Activated CD4-positive, alpha-beta T cell treated with anti-CD3 and anti-CD28 coated beads, Interleukin-2, Interleukin-6, amounts not matched to agents 100 ng/mL and 50 ng/mL, durations not matched to agents 16 hours and 8 hours (primary cell): ENCODE measurements around the gene NFKBIE.

Experiments used
- DNase-seq: peaks from one replicate; pipeline ENCODE4 v3.0.0-alpha.2; 2020

NFKBIE gene

GRCh38 chr6:44257025-44257752 lies 8.2 kb downstream of the NFKBIE start, which contains the start of gene SLC35B2:
TSS of gene SLC35B2 (minus strand) at chr6:44257528. CDS start at chr6:44257410, 118 bp downstream.
- DNase-seq: peak; percentile 78

DNA sequence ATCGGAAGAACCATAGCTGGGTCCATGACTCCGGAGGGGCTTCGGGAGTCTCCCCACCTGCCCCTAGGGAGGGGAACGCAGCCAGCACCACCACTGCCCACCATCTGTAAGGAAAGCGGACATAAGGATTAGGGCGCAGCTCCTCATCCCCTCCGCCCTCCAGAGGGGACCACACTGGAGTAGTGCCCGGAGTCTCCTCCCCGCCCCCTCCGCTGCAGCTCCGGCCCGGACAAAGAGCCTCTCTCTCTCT lies 8.7 kb downstream of the NFKBIE start:
- no peak for DNase-seq

DNA sequence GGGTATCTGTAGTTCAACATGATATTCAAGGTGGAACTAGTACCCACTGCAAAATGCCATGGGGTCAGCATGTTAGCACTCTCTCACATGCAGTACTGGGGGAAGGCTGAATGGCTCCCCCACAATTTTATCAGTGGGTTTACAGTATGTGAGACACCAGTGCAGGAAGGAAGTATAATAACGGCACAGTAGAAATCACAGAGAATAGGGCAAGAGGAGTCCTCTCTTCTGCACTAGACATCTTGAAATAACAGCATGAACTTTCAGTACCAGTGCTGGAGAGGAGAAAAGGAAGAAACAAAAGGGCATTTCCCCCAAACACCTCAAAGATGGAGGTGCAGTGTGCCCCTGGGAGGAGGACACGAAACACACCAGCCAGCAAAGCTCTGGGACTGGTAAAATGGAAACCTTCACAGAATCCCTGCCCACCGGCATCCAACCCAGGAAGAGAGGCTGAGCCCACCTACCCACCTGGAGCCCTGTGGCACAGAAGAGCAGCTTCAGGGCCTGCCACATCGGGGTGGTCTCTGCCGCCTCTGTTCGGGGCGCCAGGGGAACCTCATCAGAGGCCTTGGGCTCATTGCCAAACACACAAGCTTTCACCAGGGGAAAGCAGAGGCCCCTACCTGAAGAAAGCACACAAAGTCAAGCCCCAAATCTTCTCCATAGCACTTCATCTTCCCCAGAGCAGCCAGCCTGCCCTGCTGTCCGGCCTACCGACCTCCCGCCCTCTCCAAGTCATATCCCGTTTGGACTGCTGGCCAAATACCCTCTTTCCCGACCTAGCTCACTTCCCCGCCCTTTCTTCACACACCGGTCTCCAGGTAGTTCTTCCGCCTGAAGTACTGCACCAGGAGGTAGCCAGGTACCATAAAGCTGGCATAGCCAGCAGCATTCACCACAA lies 9.2 kb downstream of the NFKBIE start:
- DNase-seq: peak; percentile 45

- DNase-seq: no peak
Measured at GRCh38 chr6:44255105-44255808, 10.1 kb downstream of the NFKBIE start.

GRCh38 chr6:44254191-44255104 lies 10.9 kb downstream of the NFKBIE start:
- DNase-seq: peak; percentile 49

- DNase-seq: peak; percentile 78
Measured at GRCh38 chr6:44253307-44254101, 11.8 kb downstream of the NFKBIE start.

DNA sequence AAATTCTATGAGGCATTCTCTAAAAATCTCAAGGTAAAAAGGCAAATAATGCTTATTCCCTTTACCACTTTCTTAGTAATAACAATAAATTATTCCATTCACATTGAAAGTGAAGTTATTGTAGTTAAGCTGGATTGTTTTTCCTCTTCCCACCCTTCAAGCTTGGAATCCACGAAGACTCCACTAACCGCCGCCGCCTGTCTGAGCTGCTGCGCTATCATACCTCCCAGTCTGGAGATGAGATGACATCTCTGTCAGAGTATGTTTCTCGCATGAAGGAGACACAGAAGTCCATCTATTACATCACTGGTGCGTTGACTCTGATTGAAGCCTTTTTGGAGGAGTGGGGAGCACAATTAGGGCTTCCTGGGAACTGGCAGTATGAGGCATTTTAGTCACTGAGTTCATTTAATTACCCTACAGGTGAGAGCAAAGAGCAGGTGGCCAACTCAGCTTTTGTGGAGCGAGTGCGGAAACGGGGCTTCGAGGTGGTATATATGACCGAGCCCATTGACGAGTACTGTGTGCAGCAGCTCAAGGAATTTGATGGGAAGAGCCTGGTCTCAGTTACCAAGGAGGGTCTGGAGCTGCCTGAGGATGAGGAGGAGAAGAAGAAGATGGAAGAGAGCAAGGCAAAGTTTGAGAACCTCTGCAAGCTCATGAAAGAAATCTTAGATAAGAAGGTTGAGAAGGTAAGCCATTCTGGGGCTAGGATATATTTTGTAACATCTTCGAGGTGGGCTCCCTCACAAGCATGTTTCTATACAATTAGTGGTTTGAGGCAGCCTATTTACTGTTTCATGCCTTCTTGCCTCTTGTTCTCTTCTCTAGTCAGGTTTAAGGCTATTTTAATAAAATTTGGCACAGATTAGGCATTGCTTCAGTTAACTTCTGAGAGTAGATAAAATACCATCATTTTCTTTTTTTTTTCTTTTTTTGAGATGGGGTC lies 13.5 kb downstream of the NFKBIE start:
- DNase-seq: no peak

GRCh38 chr6:44250718-44251123 lies 14.6 kb downstream of the NFKBIE start:
- no peak for DNase-seq

- no peak for DNase-seq
Measured at GRCh38 chr6:44250067-44250717, 15.2 kb downstream of the NFKBIE start.

- no peak for DNase-seq
Measured at GRCh38 chr6:44249082-44249748, 16.1 kb downstream of the NFKBIE start.

- no peak for DNase-seq
Measured at GRCh38 chr6:44248579-44248978, 16.8 kb downstream of the NFKBIE start.

DNA sequence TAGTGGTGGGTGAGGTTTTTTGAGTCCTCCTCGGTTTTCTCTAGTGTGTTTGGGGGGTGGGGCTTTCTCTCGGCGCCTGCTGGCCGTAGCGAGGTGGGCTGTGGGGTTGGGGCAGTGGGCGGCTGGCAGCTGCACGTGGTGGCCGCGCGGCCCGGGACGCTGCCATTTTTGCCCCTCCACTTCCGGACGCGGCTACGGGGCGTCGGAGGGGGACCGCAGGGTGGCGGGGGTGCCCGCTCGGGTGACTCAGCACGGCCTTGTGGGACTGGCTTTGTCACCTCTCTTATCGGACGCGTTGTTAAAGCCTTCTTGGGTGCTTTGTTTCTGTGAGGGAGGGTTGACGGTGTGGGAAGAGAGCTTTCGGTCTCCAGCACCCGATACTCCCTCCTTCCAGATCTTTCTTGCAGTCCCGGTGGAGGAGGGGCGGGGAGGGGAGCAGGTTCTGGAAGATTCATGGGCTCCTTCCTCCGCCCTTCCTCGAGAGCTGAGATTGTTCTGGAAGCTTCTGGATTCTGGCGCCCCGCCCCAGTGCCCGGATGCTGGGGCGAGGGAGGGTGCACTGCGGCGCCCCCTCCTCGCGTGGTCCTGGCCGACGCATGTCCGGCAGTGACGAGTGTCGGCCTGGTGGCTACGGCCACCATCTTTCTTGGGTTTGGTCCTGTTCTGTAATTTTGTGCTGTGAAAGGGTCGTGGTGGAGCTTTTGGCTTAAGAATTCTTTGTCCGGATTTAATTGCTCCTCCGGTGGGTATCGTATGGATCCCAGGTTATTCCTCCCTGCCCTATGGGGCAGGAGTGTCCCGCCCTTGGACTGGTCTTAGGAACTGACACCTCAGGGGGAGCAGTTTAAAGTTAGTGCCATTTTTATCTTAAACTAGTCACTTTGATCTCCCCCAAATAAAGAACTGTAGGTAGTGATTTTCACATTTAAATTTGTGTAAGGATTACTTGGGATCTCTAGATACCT lies 17.7 kb downstream of the NFKBIE start:
- peak; percentile 88 for DNase-seq

- DNase-seq: peak; percentile 98
Measured at GRCh38 chr6:44246663-44247337, 18.6 kb downstream of the NFKBIE start, which contains the start of gene HSP90AB1. TSS of gene HSP90AB1 (plus strand) at chr6:44247101. CDS start at chr6:44248630, 1,529 bp downstream.

GRCh38 chr6:44245912-44246662 lies 19.3 kb downstream of the NFKBIE start:
- DNase-seq: peak; percentile 91

GRCh38 chr6:44245391-44245911 lies 19.9 kb downstream of the NFKBIE start:
- DNase-seq: no peak

DNA sequence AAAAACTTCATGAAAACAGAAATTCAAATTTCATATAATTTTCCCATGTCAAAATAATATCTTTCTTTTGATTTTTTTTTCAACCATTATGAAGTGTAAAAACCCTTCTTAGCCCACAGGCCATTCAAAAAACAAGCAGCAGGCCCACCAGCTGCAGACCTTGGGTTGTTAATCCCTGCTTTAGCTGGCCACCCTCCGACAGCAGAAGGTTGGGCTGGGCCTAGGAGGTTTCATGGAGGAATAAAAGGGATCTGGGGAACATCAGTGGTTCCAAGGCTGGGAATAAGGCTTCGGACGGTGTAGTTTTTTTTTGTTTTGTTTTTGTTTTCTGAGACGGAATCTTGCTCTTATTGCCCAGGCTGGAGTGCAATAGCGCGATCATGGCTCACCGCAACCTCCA lies 22.0 kb downstream of the NFKBIE start:
- no peak for DNase-seq
